ENCODE data around the gene PRICKLE2. TPM values are rescaled to one million over a fixed set of nuclear protein-coding genes. Genes with fewer than 3 reads are reported as not detected.

The PRICKLE2 gene
- polyA plus RNA-seq, 3 donors: not detected

GRCh38 chr3:64187065-64187959, 38.0 kb downstream of the PRICKLE2 start:
- Mint-ChIP-seq H3K9me3 (peaks cover 0 to 10% (median 0%) of the 10 kb centered on the region in 7 donors), H3K36me3 (no peaks in the 10 kb centered on the region), H3K27me3 (ENCODE audit: low read depth in 3 of 3) (peaks cover 0 to 2% (median 0%) of the 10 kb centered on the region in 3 donors), H3K4me3 (no peak overlapping the region), H3K4me1 (no peaks in the 10 kb centered on the region), H3K27ac (no peak overlapping the region)
- Histone ChIP-seq H2AFZ (ENCODE audit: insufficient read depth, low read depth, low read length, poor library complexity, severe bottlenecking) (no peak overlapping the region), H3K9me3 (replicated peaks in 1 of 2; ENCODE audit: control insufficient read depth in 1 of 2, insufficient read depth in 1 of 2, low read length in 2 of 2) (peaks cover 0 to 4% of the 10 kb centered on the region in 2 donors), H4K20me1 (ENCODE audit: insufficient read depth, low read length) (no peaks in the 10 kb centered on the region), H3K27me3 (ENCODE audit: control insufficient read depth in 2 of 2, insufficient read depth in 2 of 2, low read length in 2 of 2) (no peaks in the 10 kb centered on the region), H3K9ac (ENCODE audit: insufficient read depth, low read length, poor library complexity, severe bottlenecking) (no peak overlapping the region), H3K4me2 (replicated peaks; ENCODE audit: extremely low read depth, low read length, poor library complexity, severe bottlenecking) (no peak overlapping the region), H3K79me2 (ENCODE audit: insufficient read depth, low read length) (no peaks in the 10 kb centered on the region), H3K27ac (ENCODE audit: low read depth in 1 of 2, low read length in 2 of 2) (no peak overlapping the region), H3K36me3 (replicated peaks in 1 of 2; ENCODE audit: control insufficient read depth in 1 of 2, insufficient read depth in 2 of 2, low read length in 2 of 2) (no peaks in the 10 kb centered on the region), H3K4me1 (ENCODE audit: control insufficient read depth in 1 of 2, insufficient read depth in 2 of 2, low read length in 2 of 2) (no peaks in the 10 kb centered on the region), H3K4me3 (replicated peaks in 1 of 3; ENCODE audit: low read depth in 2 of 3, low read length in 3 of 3) (no peak overlapping the region)
- DNase-seq: no peak
- WGBS (ENCODE audit: insufficient coverage): 79% methylated on average over 8 of the region's 9 CpGs
- intact Hi-C loops (cut with micrococcal nuclease): no loop called here
- no peak for TF ChIP-seq CTCF (IDR thresholded peaks at IDR 0.05)

DNA sequence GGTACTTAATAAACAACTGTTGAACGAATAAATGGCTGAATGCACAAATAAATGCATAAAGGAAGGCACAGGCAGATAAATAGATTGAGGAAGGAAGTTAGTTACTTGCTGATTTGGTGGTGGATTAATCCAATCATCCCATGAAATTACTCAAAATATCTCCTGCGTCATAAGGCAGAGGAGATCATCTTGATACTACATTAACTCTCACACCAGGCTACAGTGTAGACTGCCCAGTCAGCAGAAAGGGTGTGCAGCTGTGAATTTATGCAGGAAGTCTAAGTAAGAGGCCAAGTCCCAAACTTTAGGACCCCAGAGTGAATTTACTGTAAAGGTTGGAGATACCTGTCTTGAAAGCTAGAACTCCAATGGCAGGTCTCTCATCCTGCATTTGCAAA, 38.6 kb downstream of the PRICKLE2 start:
- H3K4me3 Mint-ChIP-seq: no peak overlapping the region
- peaks cover 0 to 2% (median 0%) of the 10 kb centered on the region in 3 donors for H3K27me3 Mint-ChIP-seq (ENCODE audit: low read depth in 3 of 3)
- H3K4me1 ChIP-seq (ENCODE audit: control insufficient read depth in 1 of 2, insufficient read depth in 2 of 2, low read length in 2 of 2): no peaks in the 10 kb centered on the region
- H2AFZ ChIP-seq (ENCODE audit: insufficient read depth, low read depth, low read length, poor library complexity, severe bottlenecking): no peak overlapping the region
- peaks cover 0 to 10% (median 0%) of the 10 kb centered on the region in 7 donors for H3K9me3 Mint-ChIP-seq
- H3K9ac ChIP-seq (ENCODE audit: insufficient read depth, low read length, poor library complexity, severe bottlenecking): no peak overlapping the region
- H3K27ac ChIP-seq (ENCODE audit: low read depth in 1 of 2, low read length in 2 of 2): no peak overlapping the region
- intact Hi-C loops (cut with micrococcal nuclease): no loop called here
- WGBS (ENCODE audit: insufficient coverage): no CpG with 5 or more reads among the region's 2 CpGs
- no peaks in the 10 kb centered on the region for H3K79me2 ChIP-seq (ENCODE audit: insufficient read depth, low read length)
- no peak for TF ChIP-seq CTCF (IDR thresholded peaks at IDR 0.05)
- H3K36me3 ChIP-seq (replicated peaks in 1 of 2; ENCODE audit: control insufficient read depth in 1 of 2, insufficient read depth in 2 of 2, low read length in 2 of 2): no peaks in the 10 kb centered on the region
- H3K27ac Mint-ChIP-seq: no peak overlapping the region
- H3K4me1 Mint-ChIP-seq: no peaks in the 10 kb centered on the region
- H4K20me1 ChIP-seq (ENCODE audit: insufficient read depth, low read length): no peaks in the 10 kb centered on the region
- H3K27me3 ChIP-seq (ENCODE audit: control insufficient read depth in 2 of 2, insufficient read depth in 2 of 2, low read length in 2 of 2): no peaks in the 10 kb centered on the region
- H3K36me3 Mint-ChIP-seq: no peaks in the 10 kb centered on the region
- peaks cover 0 to 2% of the 10 kb centered on the region in 2 donors for H3K9me3 ChIP-seq (replicated peaks in 1 of 2; ENCODE audit: control insufficient read depth in 1 of 2, insufficient read depth in 1 of 2, low read length in 2 of 2)
- no peak overlapping the region for H3K4me2 ChIP-seq (replicated peaks; ENCODE audit: extremely low read depth, low read length, poor library complexity, severe bottlenecking)
- no peak for DNase-seq
- H3K4me3 ChIP-seq (replicated peaks in 1 of 3; ENCODE audit: low read depth in 2 of 3, low read length in 3 of 3): no peak overlapping the region

Measured in CD14-positive monocyte (primary cell).